ENCODE measurements around the gene SCGB2B2.
"Not testable (repeated sequence)": the region's sequence is repeated elsewhere in the genome, so short reads cannot be mapped to it uniquely, and the experiment has no call there.

SCGB2B2 gene

GRCh38 chr19:34687348-34687747 lies 10.4 kb upstream of the SCGB2B2 start:
- Histone ChIP-seq H3K4ac (ENCODE audit: low read depth, low read length) (no peak overlapping the region), H2BK120ac (ENCODE audit: low read depth, low read length) (no peak overlapping the region), H3K18ac (ENCODE audit: low read length) (no peak overlapping the region), H3K56ac (ENCODE audit: low read length) (no peak overlapping the region), H3K4me3 (ENCODE audit: low read length) (no peak overlapping the region), H3K4me1 (ENCODE audit: control insufficient read depth, low read depth, low read length) (no peaks in the 10 kb centered on the region), H3K4me2 (ENCODE audit: low read length) (no peak overlapping the region), H2BK15ac (replicated peaks; ENCODE audit: low read depth) (no peak overlapping the region), H2AK5ac (ENCODE audit: low read length) (no peak overlapping the region), H3K27me3 (ENCODE audit: insufficient read depth, low read length, poor library complexity) (no peaks in the 10 kb centered on the region), H3K79me1 (ENCODE audit: low read length) (no peaks in the 10 kb centered on the region), H2BK5ac (ENCODE audit: low read length) (no peak overlapping the region), H3K79me2 (ENCODE audit: control insufficient read depth, insufficient read depth, low read length) (no peaks in the 10 kb centered on the region), H3K23ac (ENCODE audit: low read length) (no peak overlapping the region), H3K27ac (ENCODE audit: low read depth, low read length) (no peak overlapping the region), H3K9ac (ENCODE audit: low read length) (no peak overlapping the region), H4K8ac (ENCODE audit: low read depth, low read length) (no peak overlapping the region), H3K36me3 (ENCODE audit: control insufficient read depth, insufficient read depth, low read length) (no peaks in the 10 kb centered on the region), H4K5ac (ENCODE audit: low read length) (no peak overlapping the region)
- WGBS (ENCODE audit: extremely low coverage, insufficient coverage, low lambda C conversion rate) = no CpG with 5 or more reads among the region's 2 CpGs
- no peak for DNase-seq

GRCh38 chr19:34686455-34686854 lies 9.5 kb upstream of the SCGB2B2 start:
- Histone ChIP-seq H3K4me3 (ENCODE audit: low read length) (no peak overlapping the region), H3K23ac (ENCODE audit: low read length) (no peak overlapping the region), H3K4ac (ENCODE audit: low read depth, low read length) (no peak overlapping the region), H3K4me1 (ENCODE audit: control insufficient read depth, low read depth, low read length) (no peaks in the 10 kb centered on the region), H3K4me2 (ENCODE audit: low read length) (no peak overlapping the region), H3K36me3 (ENCODE audit: control insufficient read depth, insufficient read depth, low read length) (peaks cover 1% of the 10 kb centered on the region), H3K18ac (ENCODE audit: low read length) (no peak overlapping the region), H3K56ac (ENCODE audit: low read length) (no peak overlapping the region), H3K27ac (ENCODE audit: low read depth, low read length) (no peak overlapping the region), H3K79me2 (ENCODE audit: control insufficient read depth, insufficient read depth, low read length) (no peaks in the 10 kb centered on the region), H2BK120ac (ENCODE audit: low read depth, low read length) (no peak overlapping the region), H4K5ac (ENCODE audit: low read length) (no peak overlapping the region), H2AK5ac (ENCODE audit: low read length) (no peak overlapping the region), H3K27me3 (ENCODE audit: insufficient read depth, low read length, poor library complexity) (no peaks in the 10 kb centered on the region), H2BK15ac (replicated peaks; ENCODE audit: low read depth) (no peak overlapping the region), H4K8ac (ENCODE audit: low read depth, low read length) (no peak overlapping the region), H2BK5ac (ENCODE audit: low read length) (no peak overlapping the region), H3K79me1 (ENCODE audit: low read length) (no peaks in the 10 kb centered on the region), H3K9ac (ENCODE audit: low read length) (no peak overlapping the region)
- WGBS (ENCODE audit: extremely low coverage, insufficient coverage, low lambda C conversion rate) = no CpG with 5 or more reads among the region's 5 CpGs
- DNase-seq = no peak

GRCh38 chr19:34685266-34685665 lies 8.3 kb upstream of the SCGB2B2 start:
- H2BK5ac ChIP-seq (ENCODE audit: low read length); H2BK120ac ChIP-seq (ENCODE audit: low read depth, low read length); H3K4me1 ChIP-seq (ENCODE audit: control insufficient read depth, low read depth, low read length); H2AK5ac ChIP-seq (ENCODE audit: low read length); H3K56ac ChIP-seq (ENCODE audit: low read length); H3K27me3 ChIP-seq (ENCODE audit: insufficient read depth, low read length, poor library complexity); H3K4me3 ChIP-seq (ENCODE audit: low read length); H3K27ac ChIP-seq (ENCODE audit: low read depth, low read length); H3K18ac ChIP-seq (ENCODE audit: low read length); DNase-seq; H4K5ac ChIP-seq (ENCODE audit: low read length); H3K4ac ChIP-seq (ENCODE audit: low read depth, low read length); H3K4me2 ChIP-seq (ENCODE audit: low read length); H3K79me2 ChIP-seq (ENCODE audit: control insufficient read depth, insufficient read depth, low read length); H3K79me1 ChIP-seq (ENCODE audit: low read length); H3K23ac ChIP-seq (ENCODE audit: low read length); H3K36me3 ChIP-seq (ENCODE audit: control insufficient read depth, insufficient read depth, low read length); H4K8ac ChIP-seq (ENCODE audit: low read depth, low read length); H2BK15ac ChIP-seq (replicated peaks; ENCODE audit: low read depth); H3K9ac ChIP-seq (ENCODE audit: low read length): not testable (repeated sequence)
- WGBS (ENCODE audit: extremely low coverage, insufficient coverage, low lambda C conversion rate) = no CpG with 5 or more reads among the region's 5 CpGs

GRCh38 chr19:34681478-34681877 lies 4.5 kb upstream of the SCGB2B2 start:
- Histone ChIP-seq H2BK5ac (ENCODE audit: low read length) (no peak overlapping the region), H3K36me3 (ENCODE audit: control insufficient read depth, insufficient read depth, low read length) (peaks cover 3% of the 10 kb centered on the region), H2BK15ac (replicated peaks; ENCODE audit: low read depth) (no peak overlapping the region), H2BK120ac (ENCODE audit: low read depth, low read length) (no peak overlapping the region), H3K9ac (ENCODE audit: low read length) (no peak overlapping the region), H3K4me1 (ENCODE audit: control insufficient read depth, low read depth, low read length) (no peaks in the 10 kb centered on the region), H3K4ac (ENCODE audit: low read depth, low read length) (no peak overlapping the region), H2AK5ac (ENCODE audit: low read length) (no peak overlapping the region), H3K79me1 (ENCODE audit: low read length) (no peaks in the 10 kb centered on the region), H3K23ac (ENCODE audit: low read length) (no peak overlapping the region), H3K27ac (ENCODE audit: low read depth, low read length) (no peak overlapping the region), H3K79me2 (ENCODE audit: control insufficient read depth, insufficient read depth, low read length) (no peaks in the 10 kb centered on the region), H3K27me3 (ENCODE audit: insufficient read depth, low read length, poor library complexity) (no peaks in the 10 kb centered on the region), H3K18ac (ENCODE audit: low read length) (no peak overlapping the region), H4K5ac (ENCODE audit: low read length) (no peak overlapping the region), H4K8ac (ENCODE audit: low read depth, low read length) (no peak overlapping the region), H3K4me3 (ENCODE audit: low read length) (no peak overlapping the region), H3K4me2 (ENCODE audit: low read length) (no peak overlapping the region), H3K56ac (ENCODE audit: low read length) (no peak overlapping the region)
- no peak for DNase-seq
- no CpG with 5 or more reads among the region's 9 CpGs for WGBS (ENCODE audit: extremely low coverage, insufficient coverage, low lambda C conversion rate)

GRCh38 chr19:34678421-34678820 lies 1.5 kb upstream of the SCGB2B2 start:
- H3K79me1 ChIP-seq (ENCODE audit: low read length) = no peaks in the 10 kb centered on the region
- H4K8ac ChIP-seq (ENCODE audit: low read depth, low read length) = no peak overlapping the region
- DNase-seq = no peak
- no peak overlapping the region for H3K18ac ChIP-seq (ENCODE audit: low read length)
- no peak overlapping the region for H3K27ac ChIP-seq (ENCODE audit: low read depth, low read length)
- no peak overlapping the region for H2BK5ac ChIP-seq (ENCODE audit: low read length)
- no CpG with 5 or more reads among the region's 10 CpGs for WGBS (ENCODE audit: extremely low coverage, insufficient coverage, low lambda C conversion rate)
- H3K79me2 ChIP-seq (ENCODE audit: control insufficient read depth, insufficient read depth, low read length) = no peaks in the 10 kb centered on the region
- H3K36me3 ChIP-seq (ENCODE audit: control insufficient read depth, insufficient read depth, low read length) = peaks cover 3% of the 10 kb centered on the region
- H3K56ac ChIP-seq (ENCODE audit: low read length) = peak overlapping the region; percentile 99
- H3K4me3 ChIP-seq (ENCODE audit: low read length) = no peak overlapping the region
- no peak overlapping the region for H3K4ac ChIP-seq (ENCODE audit: low read depth, low read length)
- no peak overlapping the region for H4K5ac ChIP-seq (ENCODE audit: low read length)
- no peaks in the 10 kb centered on the region for H3K4me1 ChIP-seq (ENCODE audit: control insufficient read depth, low read depth, low read length)
- H2AK5ac ChIP-seq (ENCODE audit: low read length) = no peak overlapping the region
- no peak overlapping the region for H2BK120ac ChIP-seq (ENCODE audit: low read depth, low read length)
- H3K9ac ChIP-seq (ENCODE audit: low read length) = no peak overlapping the region
- H2BK15ac ChIP-seq (replicated peaks; ENCODE audit: low read depth) = no peak overlapping the region
- H3K4me2 ChIP-seq (ENCODE audit: low read length) = no peak overlapping the region
- no peaks in the 10 kb centered on the region for H3K27me3 ChIP-seq (ENCODE audit: insufficient read depth, low read length, poor library complexity)
- H3K23ac ChIP-seq (ENCODE audit: low read length) = no peak overlapping the region

- H3K23ac ChIP-seq (ENCODE audit: low read length) = no peak overlapping the region
- H3K79me1 ChIP-seq (ENCODE audit: low read length) = no peaks in the 10 kb centered on the region
- H2BK120ac ChIP-seq (ENCODE audit: low read depth, low read length) = no peak overlapping the region
- peaks cover 3% of the 10 kb centered on the region for H3K36me3 ChIP-seq (ENCODE audit: control insufficient read depth, insufficient read depth, low read length)
- H4K8ac ChIP-seq (ENCODE audit: low read depth, low read length) = no peak overlapping the region
- H4K5ac ChIP-seq (ENCODE audit: low read length) = no peak overlapping the region
- no peaks in the 10 kb centered on the region for H3K4me1 ChIP-seq (ENCODE audit: control insufficient read depth, low read depth, low read length)
- no CpG with 5 or more reads among the region's 20 CpGs for WGBS (ENCODE audit: extremely low coverage, insufficient coverage, low lambda C conversion rate)
- H3K4me3 ChIP-seq (ENCODE audit: low read length) = peak overlapping the region; percentile 78
- no peaks in the 10 kb centered on the region for H3K79me2 ChIP-seq (ENCODE audit: control insufficient read depth, insufficient read depth, low read length)
- H3K56ac ChIP-seq (ENCODE audit: low read length) = peak overlapping the region; percentile 99
- H3K4me2 ChIP-seq (ENCODE audit: low read length) = peak overlapping the region; percentile 50
- H3K18ac ChIP-seq (ENCODE audit: low read length) = no peak overlapping the region
- no peak overlapping the region for H2BK5ac ChIP-seq (ENCODE audit: low read length)
- no peak overlapping the region for H3K4ac ChIP-seq (ENCODE audit: low read depth, low read length)
- DNase-seq = no peak
- H3K9ac ChIP-seq (ENCODE audit: low read length) = peak overlapping the region; percentile 94
- H3K27me3 ChIP-seq (ENCODE audit: insufficient read depth, low read length, poor library complexity) = no peaks in the 10 kb centered on the region
- no peak overlapping the region for H3K27ac ChIP-seq (ENCODE audit: low read depth, low read length)
- no peak overlapping the region for H2BK15ac ChIP-seq (replicated peaks; ENCODE audit: low read depth)
- H2AK5ac ChIP-seq (ENCODE audit: low read length) = no peak overlapping the region
These were observed 1.1 kb upstream of the SCGB2B2 start for GRCh38 chr19:34678085-34678412.
